ENCODE measurements around the gene TMEM184B. TPM values are rescaled to one million over a fixed set of nuclear protein-coding genes. Genes with fewer than 3 reads are reported as not detected.

The TMEM184B gene
- total RNA-seq, 2 donors from 2014 or later, result 47.2 to 60.3 TPM

DNA sequence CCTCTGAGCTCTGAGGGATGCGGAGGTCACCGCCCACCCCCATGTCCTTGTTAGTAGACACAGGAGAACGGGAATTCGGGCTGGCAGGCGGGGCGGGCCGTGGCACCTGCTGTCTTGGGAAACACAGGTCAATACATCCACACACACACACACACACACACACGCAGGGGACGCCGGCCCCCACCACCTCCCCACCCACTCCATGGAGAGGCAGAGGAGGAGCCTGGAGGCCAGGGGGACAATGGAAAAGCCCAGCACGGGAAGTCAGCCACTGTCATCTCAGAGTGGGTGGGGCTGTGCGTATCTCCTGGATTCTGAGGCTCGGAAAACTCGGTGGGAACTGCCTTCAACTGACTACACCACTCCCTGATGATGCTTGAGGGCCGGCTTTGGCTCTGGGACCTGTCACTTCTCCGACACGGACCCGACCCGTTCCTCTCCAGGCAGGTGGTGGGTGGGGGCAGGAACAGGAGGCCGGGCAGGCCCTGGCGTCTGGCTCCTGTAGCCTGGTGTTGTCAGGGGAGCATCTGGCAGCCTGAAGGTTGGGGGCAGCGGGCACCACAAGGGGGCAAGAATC lies 18.5 kb upstream of the TMEM184B start:
- ATAC-seq (peak in 1 of 2 donors; percentile 26), DNase-seq (peak; percentile 59)
- intact Hi-C loops (cut with DNase I), result no loop called here

DNA sequence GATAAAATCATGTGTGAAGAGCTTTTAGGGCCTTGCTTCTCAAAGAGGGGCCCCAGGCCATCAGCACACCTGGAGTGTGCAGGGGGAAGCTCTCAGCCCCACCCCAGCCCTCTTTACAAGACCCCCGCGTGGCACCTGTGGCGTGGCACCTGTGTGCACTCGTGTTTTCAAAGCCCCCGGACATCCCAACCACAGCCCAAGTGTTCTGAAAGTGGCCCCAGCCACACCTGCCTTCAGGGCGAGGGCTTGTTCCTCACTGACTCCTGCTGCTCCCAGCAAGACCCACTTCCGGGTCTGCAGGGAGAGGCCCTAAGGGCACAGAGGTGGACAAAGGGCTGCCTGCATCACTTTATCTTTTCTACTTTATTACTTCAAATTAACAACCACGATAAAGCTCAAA lies 17.5 kb upstream of the TMEM184B start:
- DNase-seq, result no peak
- no peak for ATAC-seq
- intact Hi-C loops (cut with DNase I), result no loop called here

DNA sequence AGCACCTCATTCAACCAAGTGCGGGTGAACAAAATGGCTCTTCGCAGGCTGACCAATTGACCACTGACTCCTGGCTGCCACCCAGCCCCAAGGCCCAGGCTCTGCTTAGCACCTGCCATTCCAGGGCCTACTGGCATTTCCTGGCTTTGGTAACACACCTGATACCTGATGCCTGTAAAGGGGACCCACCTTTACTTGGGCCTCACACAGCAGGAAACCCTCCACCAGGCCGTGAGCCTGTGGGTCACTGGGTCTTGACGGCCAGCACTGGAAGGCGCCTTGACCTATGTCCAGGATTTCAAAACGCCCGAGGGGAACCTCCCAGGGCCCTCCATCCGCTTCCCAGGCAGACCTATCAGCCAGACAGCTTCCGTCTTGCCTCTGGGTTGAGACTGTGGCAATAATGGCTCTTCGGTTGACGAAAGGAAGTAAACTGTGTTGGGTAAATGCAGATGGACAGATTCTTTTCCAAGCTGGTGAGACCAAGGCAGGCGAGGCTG lies 16.8 kb upstream of the TMEM184B start:
- intact Hi-C loops (cut with DNase I), result no loop called here
- no peak for DNase-seq
- peak in 1 of 2 donors; percentile 75 for ATAC-seq

DNA sequence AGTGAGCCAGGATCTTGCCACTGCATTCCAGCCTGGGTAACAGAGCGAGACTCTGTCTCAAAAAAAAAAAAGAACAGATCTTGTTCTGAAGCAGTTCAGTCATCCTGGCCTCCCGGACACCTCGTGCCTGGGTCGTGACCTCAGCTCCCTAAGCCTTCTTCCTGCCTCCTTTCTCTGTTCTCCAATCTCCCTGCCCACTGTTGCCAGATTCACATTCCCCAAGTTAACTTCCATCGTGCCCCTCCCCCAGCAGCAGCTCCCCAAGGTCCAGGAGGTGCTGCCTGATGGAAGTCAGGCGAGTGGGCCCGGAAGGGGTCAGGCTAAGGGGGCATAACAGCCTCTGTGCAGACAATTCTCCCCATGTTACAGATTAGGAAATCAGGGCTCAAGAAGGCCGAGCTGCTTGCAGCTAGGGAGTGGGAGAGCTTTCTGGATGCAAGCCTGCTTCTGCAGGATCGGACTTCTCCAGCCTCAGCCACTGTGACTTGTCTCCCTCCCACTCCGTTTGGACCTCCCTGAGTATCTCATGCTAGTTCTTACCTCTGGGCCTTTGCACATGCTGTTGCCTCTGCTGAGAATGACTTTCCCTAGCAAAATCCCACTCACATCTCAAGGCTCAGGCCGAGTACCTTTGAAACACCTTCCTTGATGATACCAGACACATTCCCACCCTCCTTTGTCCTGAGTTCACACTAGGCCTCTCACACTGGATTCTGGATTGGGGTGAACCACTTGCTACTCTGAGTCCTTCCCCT lies 14.3 kb upstream of the TMEM184B start:
- DNase-seq (no peak), ATAC-seq (no peak)
- intact Hi-C loops (cut with DNase I), result no loop called here

DNA sequence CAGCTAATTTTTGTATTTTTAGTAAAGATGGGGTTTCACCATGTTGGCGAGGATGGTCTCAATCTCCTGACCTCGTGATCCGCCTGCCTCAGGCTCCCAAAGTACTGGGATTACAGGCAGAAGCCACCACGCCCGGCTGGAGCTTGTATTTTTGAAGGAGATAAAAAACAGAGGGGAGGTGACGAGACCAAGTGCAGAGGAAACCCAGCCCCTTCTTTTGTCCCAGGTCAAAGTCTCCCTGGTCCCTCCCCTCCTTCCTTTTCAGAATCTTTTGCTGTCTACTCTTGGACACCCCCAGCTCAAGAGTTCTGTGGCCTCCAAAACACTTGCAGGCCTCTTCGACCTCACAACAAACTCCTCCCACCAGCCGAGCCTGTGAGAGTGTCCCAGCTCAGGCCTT lies 12.2 kb upstream of the TMEM184B start:
- ATAC-seq (no peak), DNase-seq (no peak)
- intact Hi-C loops (cut with DNase I), result no loop called here

DNA sequence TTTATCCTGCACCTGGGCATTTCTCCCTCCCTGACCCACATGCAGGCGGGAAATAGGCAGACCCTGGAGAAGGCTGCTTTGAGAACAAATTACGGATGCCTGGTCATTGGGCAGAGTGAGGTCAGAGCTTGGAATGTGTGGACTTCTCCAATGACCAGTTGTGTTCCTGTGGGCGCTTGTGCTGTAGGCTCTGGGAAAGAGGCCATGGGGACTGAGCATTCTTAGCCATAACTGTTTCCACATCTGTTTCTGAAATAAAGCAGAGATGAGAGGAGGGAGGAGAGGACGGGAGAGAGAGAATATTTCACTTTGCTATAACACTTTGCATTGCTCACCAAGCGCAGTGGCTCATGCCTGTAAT lies 11.2 kb upstream of the TMEM184B start:
- ATAC-seq (peak; percentile 55 to 88), DNase-seq (no peak)
- intact Hi-C loops (cut with DNase I), result no loop called here

DNA sequence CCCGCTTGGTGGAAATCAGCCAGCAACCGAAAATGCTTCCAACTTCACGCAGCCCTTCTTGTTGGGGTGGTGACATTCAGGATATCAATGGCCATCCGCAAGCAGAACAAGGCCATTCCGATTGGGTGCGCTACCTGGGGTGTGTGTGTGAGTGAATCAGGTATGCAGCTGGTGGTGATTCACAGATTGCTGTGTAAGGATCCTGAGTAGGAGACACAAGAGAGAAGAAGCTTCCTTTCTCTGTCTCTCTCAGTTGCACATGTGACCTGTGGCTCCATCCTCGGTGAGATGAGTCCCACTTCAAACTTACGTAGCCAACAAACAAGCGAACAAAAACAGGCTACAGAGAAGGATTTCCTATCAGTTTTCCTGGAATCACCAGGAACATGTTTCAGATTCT lies 9.6 kb upstream of the TMEM184B start:
- intact Hi-C loops (cut with DNase I), result no loop called here
- DNase-seq, result no peak
- no peak for ATAC-seq

DNA sequence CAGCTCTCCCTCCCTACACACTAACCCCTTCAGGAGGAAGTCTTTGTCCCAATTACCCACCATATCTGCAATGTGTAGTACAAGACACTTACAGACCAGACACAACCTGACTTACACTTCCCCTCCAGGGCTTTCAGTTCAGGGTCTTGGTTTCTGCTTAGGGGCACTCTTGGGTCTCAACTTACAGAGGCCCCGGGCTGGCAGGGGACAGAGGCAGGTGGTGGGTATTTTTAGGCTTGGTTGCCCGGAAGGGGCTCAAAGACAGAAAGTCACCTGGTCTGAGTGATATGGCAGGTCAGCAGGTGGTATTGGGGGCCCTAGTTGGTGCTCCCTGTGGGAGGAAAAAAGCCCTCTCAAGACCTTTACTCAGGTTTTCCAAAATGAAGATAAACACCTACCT lies 3.4 kb upstream of the TMEM184B start:
- intact Hi-C loops (cut with DNase I), result no loop called here
- ATAC-seq (no peak), DNase-seq (no peak)

DNA sequence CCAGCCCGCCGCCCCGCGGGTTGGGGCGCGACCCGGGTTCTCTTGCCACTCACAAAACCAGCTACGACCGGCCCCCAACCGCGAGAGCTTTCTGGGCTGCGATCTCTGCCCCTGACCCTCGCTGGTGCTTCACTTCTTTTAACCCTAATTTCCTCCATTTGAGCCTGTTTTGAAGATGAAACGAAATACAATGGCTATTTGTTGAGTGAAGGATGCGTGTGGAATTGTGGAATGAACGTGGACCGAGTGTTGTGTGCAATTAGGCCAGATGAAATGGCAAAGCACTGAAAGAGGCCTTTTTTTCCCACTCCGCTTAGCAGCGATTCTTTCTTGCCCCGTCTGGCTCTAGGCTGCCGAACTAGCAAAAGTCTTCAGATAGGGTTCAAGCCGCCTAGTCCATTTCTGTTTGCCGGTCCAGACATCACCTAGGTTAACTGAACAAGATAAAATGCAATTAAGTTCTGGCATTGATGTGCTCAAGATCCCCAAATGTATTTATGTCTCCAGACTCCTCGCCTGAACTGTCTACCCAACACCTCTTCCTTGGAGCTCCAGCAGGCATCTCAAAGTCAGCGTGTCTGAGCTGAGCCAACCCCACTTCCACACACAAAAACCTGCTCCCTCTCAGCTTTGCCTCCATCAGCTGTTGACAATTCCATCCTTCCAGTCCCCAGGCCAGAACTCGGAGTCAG lies 471 bp upstream of the TMEM184B start:
- ATAC-seq (peak in 1 of 2 donors; percentile 2), DNase-seq (no peak)
- intact Hi-C loops (cut with DNase I), result loop anchor here in 1 of 2 donors (5.0 kb wide), 1 partner anchor 44 kb away; the partner anchor contains the start of gene CSNK1E

DNA sequence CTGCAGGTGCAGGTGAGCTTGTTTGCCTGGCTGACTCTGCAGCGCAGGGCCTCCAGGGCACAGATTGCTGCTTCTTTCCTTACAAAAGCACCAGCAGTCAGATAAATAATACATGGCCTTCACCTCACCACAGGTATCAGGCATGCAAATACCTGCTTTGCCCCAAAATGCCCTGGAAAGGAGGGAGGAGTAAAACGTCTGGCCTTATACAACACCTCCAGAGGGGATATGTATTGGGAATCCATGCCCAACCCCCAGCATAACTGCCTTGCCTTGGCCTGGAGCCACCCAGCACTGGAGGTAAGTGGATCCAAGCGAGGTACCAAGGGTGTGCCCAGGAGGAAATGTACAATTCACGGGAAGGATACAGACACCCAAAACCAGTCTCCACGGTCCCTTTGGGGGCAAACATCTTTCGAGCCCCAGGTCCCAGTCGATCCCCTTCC lies 860 bp downstream of the TMEM184B start:
- no peak for DNase-seq
- ATAC-seq, result peak; percentile 9 to 23
- intact Hi-C loops (cut with DNase I), result loop anchor here in 1 of 2 donors (5.0 kb wide), 1 partner anchor 45 kb away; the partner anchor contains the start of gene CSNK1E

DNA sequence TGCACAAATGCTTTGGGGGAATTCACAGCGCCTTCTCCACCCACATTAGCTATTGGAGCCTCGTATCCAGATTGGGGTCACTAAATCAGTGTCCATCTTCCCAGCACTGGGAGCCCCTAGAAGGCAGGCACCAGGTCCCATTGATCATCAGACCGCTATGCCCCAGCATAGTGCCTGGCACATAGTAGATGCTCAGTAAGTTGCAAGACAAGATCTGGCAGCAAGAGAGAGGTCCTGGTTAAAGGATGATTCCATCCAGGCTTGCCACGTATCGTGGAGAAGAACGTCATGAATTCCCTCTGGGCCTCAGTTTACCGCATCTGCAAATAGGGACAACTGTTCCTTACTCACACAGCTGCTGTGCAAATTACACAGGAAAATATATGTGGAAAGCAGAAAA lies 1.7 kb downstream of the TMEM184B start:
- intact Hi-C loops (cut with DNase I), result loop anchor here in 1 of 2 donors (5.0 kb wide), 1 partner anchor 46 kb away; the partner anchor contains the start of gene CSNK1E

DNA sequence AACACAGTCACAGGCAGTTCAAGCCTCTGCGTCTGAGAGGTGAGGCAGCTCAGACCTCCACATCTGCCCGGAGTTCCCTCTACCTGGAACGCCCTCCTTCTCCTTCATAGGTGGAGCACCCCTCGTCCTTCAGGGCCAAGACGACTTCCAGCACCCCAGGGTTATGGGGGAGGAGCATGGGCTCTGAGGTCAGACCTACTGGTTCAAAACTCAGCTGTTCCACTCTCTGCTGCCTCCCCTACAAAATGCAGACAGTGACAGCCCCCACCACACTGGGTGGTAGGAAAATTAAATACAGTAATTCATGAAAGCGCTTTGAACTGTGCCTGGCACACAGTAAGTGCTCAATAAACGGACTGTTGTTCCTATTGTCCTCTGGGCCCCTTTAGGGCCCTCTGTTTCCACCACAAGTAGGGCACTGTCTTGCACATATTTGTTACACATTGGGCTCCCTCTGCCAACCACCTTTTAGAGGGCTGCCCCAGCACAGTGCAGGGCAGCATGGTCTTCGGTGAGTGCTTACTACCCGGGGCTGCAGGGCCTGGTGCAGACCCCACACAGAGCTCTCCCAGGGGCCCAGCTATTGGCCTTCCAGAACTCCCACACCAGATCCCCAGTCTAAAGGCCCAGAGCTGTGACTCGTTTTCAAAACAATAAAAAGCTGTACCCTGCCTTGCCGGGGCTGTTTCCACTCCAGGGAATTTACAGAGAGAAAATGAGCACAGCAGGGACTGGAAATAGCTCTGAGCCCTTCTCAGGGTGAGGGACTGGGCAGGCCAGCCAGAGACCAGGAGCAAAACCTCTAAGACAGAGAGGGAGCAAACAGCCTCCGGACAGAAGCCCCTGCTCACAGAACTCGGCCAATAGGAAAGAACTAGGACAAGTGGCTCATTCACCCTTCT lies 2.5 kb downstream of the TMEM184B start:
- intact Hi-C loops (cut with DNase I), result loop anchor here in 1 of 2 donors (5.0 kb wide), 1 partner anchor 47 kb away; the partner anchor contains the start of gene CSNK1E
- no peak for DNase-seq
- no peak for ATAC-seq

More for the DNA sequence above, 1.7 kb downstream of the TMEM184B start:
- DNase-seq, result no peak
- no peak for ATAC-seq

DNA sequence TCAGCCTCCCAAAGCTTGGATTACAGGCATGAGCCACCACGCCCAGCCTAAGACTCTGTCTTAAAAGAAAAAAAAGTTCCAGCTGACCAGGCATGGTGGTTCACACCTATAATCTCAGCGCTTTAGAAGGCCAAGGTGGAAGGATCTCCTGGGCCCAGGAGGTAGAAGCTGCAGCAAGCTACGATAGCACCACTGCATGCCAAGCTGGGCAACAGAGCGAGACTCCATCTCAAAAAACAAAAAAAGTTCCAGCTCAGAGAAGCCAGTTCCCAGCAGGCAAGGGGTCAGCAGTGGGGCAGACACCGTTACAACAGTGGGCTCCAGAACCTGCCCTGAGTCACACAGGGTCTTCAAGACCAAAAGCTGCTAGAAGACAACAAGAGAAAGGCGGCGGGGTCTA lies 3.3 kb downstream of the TMEM184B start:
- DNase-seq (no peak), ATAC-seq (no peak)
- intact Hi-C loops (cut with DNase I), result no loop called here

DNA sequence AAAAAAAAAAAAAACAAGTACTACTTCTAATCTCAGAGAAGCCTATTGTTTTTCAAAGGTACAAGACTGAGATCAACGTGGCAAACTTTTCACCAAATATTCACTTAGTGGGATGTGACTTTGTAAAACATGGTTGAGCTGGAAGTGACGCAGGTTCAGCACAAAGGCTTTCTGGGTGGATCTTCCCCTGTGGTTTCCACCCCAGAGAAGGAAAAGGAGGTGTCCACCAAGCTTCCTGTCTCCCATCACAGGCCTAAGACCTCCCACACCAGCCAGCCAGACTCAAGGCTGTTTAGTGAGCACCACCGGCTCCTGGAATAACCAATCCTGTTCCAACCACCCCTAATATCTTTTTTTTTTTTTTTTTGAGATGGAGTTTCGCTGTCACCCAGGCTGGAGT lies 5.7 kb downstream of the TMEM184B start:
- ATAC-seq, result peak; percentile 31 to 70
- DNase-seq, result peak; percentile 74

DNA sequence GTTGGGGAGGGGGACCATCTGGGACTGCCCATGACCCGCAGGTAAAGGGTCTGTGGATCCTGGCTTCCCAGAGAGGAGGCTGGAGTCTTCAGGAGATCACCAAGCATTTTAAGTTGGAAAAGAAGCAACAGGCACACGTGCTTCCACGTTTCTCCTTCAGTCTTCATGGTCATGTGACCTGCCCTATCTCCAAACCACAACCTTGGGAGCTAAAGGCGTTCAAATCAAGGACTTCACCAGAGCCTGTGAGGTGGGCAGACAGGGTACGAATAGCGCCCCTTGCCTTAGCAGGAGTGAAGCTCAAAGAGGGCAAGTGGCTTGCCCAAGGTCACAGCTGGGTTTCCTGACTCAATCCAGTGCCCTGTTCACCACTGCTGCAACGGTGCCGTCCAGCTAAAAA lies 6.7 kb downstream of the TMEM184B start:
- ATAC-seq, result peak in 1 of 2 donors; percentile 10
- no peak for DNase-seq
- intact Hi-C loops (cut with DNase I), result no loop called here

More for the DNA sequence above, 5.7 kb downstream of the TMEM184B start:
- intact Hi-C loops (cut with DNase I), result no loop called here

DNA sequence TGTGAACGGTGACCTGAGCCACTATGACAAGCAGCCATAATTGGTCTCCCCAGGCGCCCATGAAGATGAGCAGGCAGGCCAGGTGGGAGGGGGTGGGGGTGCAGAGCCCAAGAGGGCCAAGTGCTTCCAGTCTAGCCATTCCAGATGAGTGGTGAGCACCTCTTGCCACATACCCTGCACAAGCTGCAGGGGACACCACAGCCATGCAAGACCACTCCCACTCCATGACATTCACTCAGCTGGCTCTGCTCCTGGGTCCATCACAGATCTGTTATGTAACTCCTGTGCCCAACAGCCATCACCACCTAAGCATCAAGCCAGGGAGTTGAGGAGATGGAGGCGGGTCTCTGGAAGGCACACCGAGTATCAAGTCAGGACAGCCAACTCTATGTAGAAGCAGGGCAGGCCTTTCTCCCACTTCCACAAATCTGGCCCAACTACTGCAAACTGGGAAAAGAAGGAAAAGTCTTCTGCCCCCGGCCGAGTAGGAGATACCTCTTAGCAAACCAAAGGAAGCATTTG lies 8.4 kb downstream of the TMEM184B start:
- intact Hi-C loops (cut with DNase I), result no loop called here
- DNase-seq (no peak), ATAC-seq (peak in 1 of 2 donors; percentile 54)

DNA sequence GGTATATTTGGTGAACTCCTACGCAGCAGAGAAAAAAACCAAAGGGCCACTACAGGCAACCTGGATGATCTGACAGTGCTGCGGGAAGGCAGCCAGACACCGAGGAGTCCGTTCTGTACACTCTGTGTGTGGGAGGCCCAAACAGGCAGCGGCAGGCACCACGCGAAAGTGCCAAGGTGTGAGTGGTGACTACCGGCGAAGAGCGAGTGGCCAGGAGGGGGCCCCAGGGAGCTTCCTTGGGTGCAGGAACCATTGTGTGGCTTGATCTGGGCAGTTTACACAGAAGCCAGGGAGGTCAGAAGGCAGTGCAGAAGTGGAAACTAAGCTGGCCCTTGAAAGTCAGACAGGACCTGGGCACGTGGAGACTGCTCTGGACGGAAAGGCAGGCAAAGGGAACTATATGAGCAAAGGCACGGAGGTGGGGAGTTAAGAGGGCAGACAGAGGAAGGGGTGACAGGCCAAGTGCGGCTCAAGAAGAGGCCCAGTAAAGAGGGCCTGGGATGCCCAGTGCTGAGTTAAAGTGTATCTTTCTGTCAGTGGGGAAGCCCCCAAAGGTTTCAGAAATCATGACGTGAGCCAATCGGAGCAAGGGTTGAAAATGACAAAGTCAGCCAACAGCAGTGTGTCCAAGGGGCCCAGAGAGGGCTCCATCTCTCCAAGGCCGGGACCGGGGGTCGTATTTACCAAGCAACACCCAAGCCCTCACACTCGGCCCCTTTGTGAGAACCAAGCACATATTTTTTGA lies 10.6 kb downstream of the TMEM184B start:
- DNase-seq, result peak; percentile 65
- intact Hi-C loops (cut with DNase I), result no loop called here
- ATAC-seq, result peak; percentile 41 to 47

Measured in left cardiac atrium (tissue), 4 donors.